Common myeloid progenitor, CD34-positive (primary cell): ENCODE results near the gene IL11RA.
"Not testable (repeated sequence)": the region's sequence is repeated elsewhere in the genome, so short reads cannot be mapped to it uniquely, and the experiment has no call there.

Source experiments
- CTCF ChIA-PET: fragments of 350-600 bp; sonication (Branson Sonifier 250); formaldehyde crosslinking; loops from one replicate; lab custom pipeline; 2021; ENCODE audit warnings: antibody characterized with exemption; lab: Charles Lee
- POLR2A ChIA-PET: fragments of 350-600 bp; sonication (Branson Sonifier 250); formaldehyde crosslinking; loops from one replicate; lab custom pipeline; 2021; ENCODE audit warnings: antibody characterized with exemption; lab: Charles Lee
- DNase-seq, 3 donors: peaks; one replicate each; pipeline versions ENCODE4 v3.0.0 to v3.0.0-alpha.2; 2013
- H3K27ac ChIP-seq, 2 experiments: 1 replicate in 1 of 2; 2 replicates in 1 of 2; pipeline ENCODE4 v1.7.0; 2013; ENCODE audit warnings: inconsistent platforms in 2 of 2, low read length in 2 of 2, mild to moderate bottlenecking in 2 of 2, low read depth in 1 of 2, moderate library complexity in 1 of 2; ENCODE audit not compliant: severe bottlenecking in 2 of 2, insufficient read depth in 1 of 2, poor library complexity in 1 of 2
- H3K27me3 ChIP-seq, 5 experiments: replicated peaks in 2 of 5; 1 replicate in 3 of 5; 2 replicates in 2 of 5; pipeline versions ENCODE4 v1.6.1 to v1.7.0; 2013; ENCODE audit warnings: low read length in 4 of 5, mild to moderate bottlenecking in 2 of 5, moderate library complexity in 2 of 5, inconsistent platforms in 1 of 5; ENCODE audit not compliant: insufficient read depth in 5 of 5, control insufficient read depth in 4 of 5
- H3K36me3 ChIP-seq, 4 experiments: 1 replicate in 2 of 4; 2 replicates in 2 of 4; pipeline versions ENCODE4 v1.6.1 to v1.7.0; 2013; ENCODE audit warnings: low read length in 3 of 4, control low read depth in 1 of 4, mild to moderate bottlenecking in 1 of 4; ENCODE audit not compliant: control insufficient read depth in 4 of 4, insufficient read depth in 4 of 4
- H3K4me1 ChIP-seq, 4 experiments: 1 replicate in 3 of 4; 2 replicates in 1 of 4; pipeline versions ENCODE4 v1.6.1 to v1.7.1; 2013; ENCODE audit warnings: low read length in 3 of 4, mild to moderate bottlenecking in 3 of 4, control low read depth in 1 of 4, inconsistent platforms in 1 of 4, moderate library complexity in 1 of 4; ENCODE audit not compliant: control insufficient read depth in 4 of 4, insufficient read depth in 4 of 4; ENCODE audit errors: control extremely low read depth in 1 of 4
- H3K4me3 ChIP-seq, 7 experiments: 1 replicate in 4 of 7; 2 replicates in 3 of 7; pipeline versions ENCODE4 v1.5.1 to v1.7.0; 2013; ENCODE audit warnings: mild to moderate bottlenecking in 7 of 7, low read length in 6 of 7, moderate library complexity in 6 of 7, inconsistent platforms in 2 of 7, low read depth in 2 of 7, control low read depth in 1 of 7; ENCODE audit not compliant: insufficient read depth in 4 of 7, control insufficient read depth in 1 of 7; ENCODE audit errors: extremely low read depth in 1 of 7
- H3K9me3 ChIP-seq, 5 experiments: 1 replicate in 4 of 5; 2 replicates in 1 of 5; pipeline versions ENCODE4 v1.6.1 to v1.7.1; 2013; ENCODE audit warnings: low read length in 4 of 5, mild to moderate bottlenecking in 2 of 5, inconsistent platforms in 1 of 5, low read depth in 1 of 5, moderate library complexity in 1 of 5; ENCODE audit not compliant: control insufficient read depth in 4 of 5, insufficient read depth in 2 of 5; ENCODE audit errors: control extremely low read depth in 1 of 5
- WGBS: methylation state at CpG from one replicate; pipeline ENCODE4 v1.1.5; 2013; ENCODE audit not compliant: insufficient coverage; 5-methylcytosine and 5-hydroxymethylcytosine counted together

The IL11RA gene

DNA sequence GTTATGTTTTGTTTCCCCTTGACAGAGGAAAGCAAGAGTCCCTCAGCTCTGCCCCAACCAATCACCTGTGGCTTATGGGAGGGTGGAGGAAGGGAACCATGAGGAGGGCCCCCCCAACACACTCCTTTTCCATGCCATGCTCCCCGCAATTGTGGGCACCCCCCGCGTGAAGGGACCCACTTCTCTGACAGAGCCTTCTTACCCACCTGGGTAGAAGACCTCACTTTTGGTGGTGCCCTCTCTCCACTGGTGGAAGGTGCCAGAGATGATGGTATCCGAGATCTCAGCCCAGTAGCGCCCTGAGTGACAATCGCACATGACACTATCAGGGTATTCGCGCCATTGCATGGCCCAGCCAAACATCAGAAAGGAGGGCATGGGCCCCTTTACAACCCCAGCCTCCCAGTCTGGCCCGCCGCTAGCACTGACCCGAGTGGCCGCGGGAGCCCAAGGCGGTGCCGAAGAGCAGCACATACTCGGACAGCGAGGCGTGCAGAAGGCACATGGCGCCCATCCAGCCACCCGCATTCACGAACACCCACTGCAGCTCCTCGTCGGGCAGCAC is 15.1 kb upstream of the IL11RA start:
- Histone ChIP-seq H3K27me3 (no peaks in the 10 kb centered on the region), H3K27ac (no peak overlapping the region), H3K4me1 (peaks cover 2 to 24% (median 21%) of the 10 kb centered on the region in 4 experiments), H3K4me3 (peak overlapping the region; percentile 40 to 78 (median 71)), H3K9me3 (no peaks in the 10 kb centered on the region), H3K36me3 (peaks cover 0 to 17% (median 10%) of the 10 kb centered on the region in 4 experiments)
- POLR2A ChIA-PET: interaction anchor here (0.8 to 1.0 kb wide), 2 partner anchors 17 to 20 kb away, joined by 3 to 4 read pairs; no protein-coding TSS in a partner anchor
- 17% methylated on average over 19 of the region's 23 CpGs for WGBS
- DNase-seq: no peak
- CTCF ChIA-PET: interaction anchor here (0.6 to 10.7 kb wide), 8 partner anchors 9 to 309 kb away, joined by 3 to 293 read pairs (median 7); partner anchors contain the start of genes DCTN3, GALT and RPP25L

DNA sequence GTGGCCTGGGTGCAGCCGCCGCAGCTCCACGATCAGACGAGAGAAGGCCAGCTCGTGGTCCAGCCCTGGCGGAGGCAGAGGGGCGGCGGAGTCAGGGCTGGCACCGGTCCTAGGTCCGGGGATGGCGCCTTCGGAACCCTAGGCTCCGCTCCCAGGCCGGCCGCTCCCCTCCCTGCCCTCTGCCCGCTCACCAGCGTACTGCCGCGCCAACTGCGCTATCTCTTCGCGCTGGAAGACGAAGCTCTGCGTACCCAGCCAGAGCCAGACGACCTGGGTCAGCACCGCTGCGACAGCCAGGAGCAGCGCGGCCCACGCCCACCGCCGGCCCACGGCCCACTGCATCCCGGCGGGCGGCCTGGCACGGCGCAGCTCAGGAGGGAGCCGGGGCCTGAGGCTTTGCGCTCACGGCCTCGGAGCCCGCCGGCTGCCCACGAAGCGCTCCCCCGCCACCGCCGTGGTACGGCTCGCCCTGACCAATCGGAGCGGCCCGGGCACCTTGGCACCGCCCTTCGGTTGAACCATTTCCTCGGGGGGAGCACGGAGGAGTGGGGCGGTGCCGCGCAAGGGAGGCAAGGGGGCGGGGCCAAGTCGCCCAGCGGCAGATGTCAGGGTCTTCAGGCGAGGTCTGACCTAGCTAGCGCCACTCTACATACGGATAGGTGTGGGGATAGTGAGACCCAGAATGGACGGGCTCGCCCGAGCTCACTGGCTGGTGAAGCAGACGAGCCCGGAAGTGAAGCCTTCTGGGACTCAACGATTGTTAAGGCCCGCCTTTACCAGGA is 14.4 kb upstream of the IL11RA start, which contains the start of gene SIGMAR1:
TSS of gene SIGMAR1 (minus strand) at position 432 of the 782 bp plus-strand sequence. CDS start at position 342, 90 bp downstream.
- Histone ChIP-seq H3K9me3 (no peaks in the 10 kb centered on the region), H3K4me3 (peak within 1 kb of the TSS; percentile 40 to 78 (median 71)), H3K27me3 (no peaks in the 10 kb centered on the region), H3K36me3 (peaks cover 0 to 17% (median 10%) of the 10 kb centered on the region in 4 experiments), H3K4me1 (peaks cover 2 to 24% (median 21%) of the 10 kb centered on the region in 4 experiments), H3K27ac (peak within 1 kb of the TSS in 1 of 2 experiments; percentile 73)
- WGBS: 0% methylated on average over 66 of the region's 74 CpGs
- ChIA-PET CTCF (interaction anchor here (0.6 to 10.7 kb wide), 12 partner anchors 8 to 310 kb away, joined by 3 to 293 read pairs (median 5); partner anchors contain the start of genes ARID3C, DCTN3, GALT and RPP25L), POLR2A (interaction anchor here (0.8 to 1.0 kb wide), 2 partner anchors 18 to 20 kb away, joined by 3 to 4 read pairs; no protein-coding TSS in a partner anchor)
- DNase-seq: peak; percentile 91 to 97 (median 96)

DNA sequence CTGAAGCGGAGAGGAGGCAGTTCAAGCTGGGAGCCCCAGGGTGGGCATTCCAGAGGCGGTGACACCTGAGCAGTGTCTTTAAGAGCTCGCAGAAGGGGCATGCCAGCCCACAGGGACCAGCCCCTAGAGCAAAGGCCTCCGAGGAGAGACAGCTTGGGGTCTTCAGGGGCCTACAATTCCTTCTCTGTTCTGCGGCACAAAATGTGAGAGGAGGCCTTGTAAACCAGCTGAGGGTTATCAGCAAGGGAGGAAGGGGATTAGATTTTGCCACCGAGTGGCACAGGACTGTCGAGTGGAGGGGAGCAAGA is 13.9 kb upstream of the IL11RA start:
- H3K9me3 ChIP-seq: no peaks in the 10 kb centered on the region
- POLR2A ChIA-PET: interaction anchor here (1.0 kb wide), 1 partner anchor 18 kb away, joined by 4 read pairs; no protein-coding TSS in a partner anchor
- CTCF ChIA-PET: interaction anchor here (0.8 to 10.7 kb wide), 11 partner anchors 8 to 306 kb away, joined by 3 to 293 read pairs (median 4); partner anchors contain the start of genes ARID3C, DCTN3, GALT and RPP25L
- H3K27ac ChIP-seq: peak overlapping the region in 1 of 2 experiments; percentile 73
- H3K4me1 ChIP-seq: peaks cover 2 to 24% (median 21%) of the 10 kb centered on the region in 4 experiments
- H3K27me3 ChIP-seq: no peaks in the 10 kb centered on the region
- 42% methylated on average over 7 of the region's 7 CpGs for WGBS
- peaks cover 0 to 17% (median 10%) of the 10 kb centered on the region in 4 experiments for H3K36me3 ChIP-seq
- DNase-seq: no peak
- H3K4me3 ChIP-seq: peak overlapping the region; percentile 40 to 78 (median 71)

DNA sequence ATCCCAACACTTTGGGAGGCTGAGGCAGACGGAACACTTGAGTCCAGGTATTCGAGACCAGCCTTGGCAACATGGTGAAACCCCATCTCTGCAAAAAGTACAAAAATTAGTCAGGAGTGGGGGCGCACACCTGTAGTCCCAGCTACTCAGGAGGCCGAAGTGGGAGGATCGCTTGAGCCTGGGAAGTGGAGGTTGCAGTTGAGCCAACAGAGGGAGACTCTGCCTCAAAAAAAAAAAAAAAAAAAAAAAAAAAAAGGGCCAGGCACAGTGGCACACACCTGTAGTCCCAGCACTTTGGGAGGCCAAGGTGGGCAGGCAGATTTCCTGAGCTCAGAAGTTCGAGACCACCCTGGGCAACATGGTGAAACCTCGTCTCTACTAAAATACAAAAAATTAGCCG is 12.7 kb upstream of the IL11RA start:
- POLR2A ChIA-PET, H3K4me3 ChIP-seq, H3K9me3 ChIP-seq, H3K27ac ChIP-seq, DNase-seq, H3K27me3 ChIP-seq: not testable (repeated sequence)
- Histone ChIP-seq H3K4me1 (peaks cover 2 to 24% (median 21%) of the 10 kb centered on the region in 4 experiments), H3K36me3 (peaks cover 0 to 17% (median 10%) of the 10 kb centered on the region in 4 experiments)
- WGBS: 100% methylated on average over 3 of the region's 8 CpGs
- CTCF ChIA-PET: interaction anchor here (1.0 to 2.0 kb wide), 2 partner anchors 25 to 44 kb away, joined by 3 to 11 read pairs; no protein-coding TSS in a partner anchor

DNA sequence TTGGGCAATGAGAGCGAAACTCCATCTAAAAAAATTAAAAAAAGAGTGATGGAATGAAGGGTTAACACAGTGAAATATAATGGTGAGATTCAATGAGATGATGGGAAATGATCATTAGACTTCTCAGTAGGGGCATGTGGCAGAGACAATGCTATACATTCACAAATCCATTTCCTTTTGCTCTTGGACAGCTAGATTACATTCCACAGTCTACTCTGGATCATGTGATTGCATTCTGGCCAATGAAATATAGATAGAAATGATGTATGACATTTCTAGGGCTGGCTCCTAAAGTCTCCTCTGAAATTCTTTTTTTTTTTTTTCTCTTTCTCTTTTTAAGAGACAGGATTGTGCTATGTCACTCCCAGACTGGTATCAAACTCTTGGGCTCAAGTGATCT is 9.3 kb upstream of the IL11RA start:
- Histone ChIP-seq H3K27me3 (no peaks in the 10 kb centered on the region), H3K4me3 (no peak overlapping the region), H3K36me3 (no peaks in the 10 kb centered on the region), H3K9me3 (no peaks in the 10 kb centered on the region), H3K27ac (no peak overlapping the region), H3K4me1 (peaks cover 10 to 21% (median 19%) of the 10 kb centered on the region in 4 experiments)
- POLR2A ChIA-PET: no interaction called here
- no peak for DNase-seq
- no CpG with 5 or more reads among the region's 1 CpG for WGBS
- CTCF ChIA-PET: interaction anchor here (0.9 to 7.8 kb wide), 5 partner anchors 7 to 198 kb away, joined by 3 to 96 read pairs (median 3); partner anchors contain the start of genes CCL27 and SIGMAR1

DNA sequence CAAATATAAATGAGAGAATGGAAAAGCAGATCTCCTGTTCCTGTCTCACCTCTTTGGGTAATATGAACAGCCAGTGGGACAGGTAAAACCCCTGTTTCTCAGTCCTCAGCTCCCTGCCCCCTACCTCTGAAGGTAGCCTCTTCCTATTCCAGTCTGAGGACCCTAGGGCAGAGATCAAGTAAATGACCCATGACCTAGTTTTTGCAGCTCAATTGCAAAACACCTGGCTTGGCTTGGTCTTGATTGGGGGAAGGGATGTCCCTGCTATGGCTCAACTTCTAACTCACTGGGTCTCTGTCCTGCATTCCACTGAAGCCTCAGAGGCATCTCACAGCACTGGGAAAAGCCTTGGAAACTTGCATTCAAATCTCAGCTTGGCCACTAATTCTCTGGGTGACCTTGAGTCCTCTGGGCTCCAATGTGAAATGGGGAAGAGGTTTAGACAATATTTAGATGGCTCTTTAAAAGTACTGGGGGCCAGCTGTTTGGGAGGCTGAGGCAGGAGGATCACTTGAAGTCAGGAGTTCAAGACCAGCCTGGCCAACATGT is 7.1 kb upstream of the IL11RA start:
- ChIA-PET CTCF (interaction anchor here (0.7 to 7.8 kb wide), 5 partner anchors 9 to 314 kb away, joined by 3 to 96 read pairs (median 5); partner anchors contain the start of genes ARID3C, CCL27 and SIGMAR1), POLR2A (interaction anchor here (0.6 kb wide), 1 partner anchor 17 kb away, joined by 4 read pairs; no protein-coding TSS in a partner anchor)
- Histone ChIP-seq H3K4me3 (no peak overlapping the region), H3K27ac (no peak overlapping the region), H3K36me3 (peaks cover 6 to 21% (median 12%) of the 10 kb centered on the region in 4 experiments), H3K27me3 (no peaks in the 10 kb centered on the region), H3K4me1 (peaks cover 9 to 20% (median 17%) of the 10 kb centered on the region in 4 experiments), H3K9me3 (no peaks in the 10 kb centered on the region)
- DNase-seq: no peak
